MM.1S (cell line): ENCODE measurements around the gene TMEM190.
"Not testable (repeated sequence)": the region's sequence is repeated elsewhere in the genome, so short reads cannot be mapped to it uniquely, and the experiment has no call there.

Experiments used
- DNase-seq: peaks from one replicate; pipeline ENCODE4 v3.0.0-alpha.2; 2015
- H2AFZ ChIP-seq: fragments of 300-600 bp; sonication (generic); 2 replicates; pipeline ENCODE4 v1.6.0; 2016; ENCODE audit warnings: antibody characterized with exemption, low read length
- H3F3A ChIP-seq: fragments of 300-600 bp; sonication (generic); 2 replicates; pipeline ENCODE4 v1.6.1; 2016; ENCODE audit warnings: mild to moderate bottlenecking, antibody characterized with exemption, low read length, moderate library complexity, mixed read lengths; ENCODE audit not compliant: insufficient read depth
- H3K27ac ChIP-seq: fragments of 300-600 bp; sonication (generic); 2 replicates; pipeline ENCODE4 v1.5.1; 2016; ENCODE audit warnings: mild to moderate bottlenecking, low read length
- H3K27me3 ChIP-seq: fragments of 300-600 bp; sonication (generic); replicated peaks from 2 replicates; pipeline ENCODE4 v1.6.0; 2016; ENCODE audit warnings: low read length; ENCODE audit not compliant: insufficient read depth
- H3K36me3 ChIP-seq: fragments of 300-600 bp; sonication (generic); replicated peaks from 2 replicates; pipeline ENCODE4 v1.6.1; 2016; ENCODE audit warnings: mild to moderate bottlenecking, low read length, mixed read lengths; ENCODE audit not compliant: insufficient read depth
- H3K4me1 ChIP-seq: fragments of 300-600 bp; sonication (generic); 2 replicates; pipeline ENCODE4 v1.6.1; 2016; ENCODE audit warnings: low read length, mixed read lengths
- H3K4me2 ChIP-seq: fragments of 300-600 bp; sonication (generic); 2 replicates; pipeline ENCODE4 v1.6.0; 2016; ENCODE audit warnings: low read depth, low read length
- H3K4me3 ChIP-seq: fragments of 300-600 bp; sonication (generic); 2 replicates; pipeline ENCODE4 v1.5.1; 2016; ENCODE audit warnings: low read length, mixed read lengths
- H3K79me2 ChIP-seq: fragments of 300-600 bp; sonication (generic); 2 replicates; pipeline ENCODE4 v1.6.1; 2016; ENCODE audit warnings: mixed run types, low read length, mixed read lengths
- H3K9ac ChIP-seq: fragments of 300-600 bp; sonication (generic); 2 replicates; pipeline ENCODE4 v1.6.1; 2016; ENCODE audit warnings: low read length, mixed read lengths
- H3K9me2 ChIP-seq: fragments of 300-600 bp; sonication (generic); replicated peaks from 2 replicates; pipeline ENCODE4 v1.6.1; 2016; ENCODE audit warnings: mild to moderate bottlenecking, low read length, mixed read lengths; ENCODE audit not compliant: insufficient read depth
- H3K9me3 ChIP-seq: fragments of 300-600 bp; sonication (generic); replicated peaks from 2 replicates; pipeline ENCODE4 v1.6.1; 2016; ENCODE audit warnings: mild to moderate bottlenecking, low read length, mixed read lengths; ENCODE audit not compliant: insufficient read depth
- H4K20me1 ChIP-seq: fragments of 300-600 bp; sonication (generic); 2 replicates; pipeline ENCODE4 v1.6.1; 2016; ENCODE audit warnings: mild to moderate bottlenecking, low read length, moderate library complexity, mixed read lengths; ENCODE audit not compliant: insufficient read depth
- CTCF ChIP-seq: fragments of 300-600 bp; sonication (generic); IDR thresholded peaks from 2 replicates; pipeline ENCODE4 v1.5.1; 2016; ENCODE audit warnings: antibody characterized with exemption, low read length, mixed read lengths
- EZH2 ChIP-seq: fragments of 300-600 bp; sonication (generic); optimal IDR thresholded peaks from 2 replicates; pipeline ENCODE3; 2017; ENCODE audit warnings: low read depth, mild to moderate bottlenecking, antibody characterized with exemption, low read length, mixed read lengths
- EZH2phosphoT487 ChIP-seq: fragments of 300-600 bp; sonication (generic); IDR thresholded peaks from 2 replicates; pipeline ENCODE4 v1.6.1; 2018; ENCODE audit warnings: antibody characterized with exemption, low read length

The TMEM190 gene

GRCh38 chr19:55419103-55419502 lies 42.5 kb downstream of the TMEM190 start:
- Histone ChIP-seq H3K4me2 (no peak overlapping the region), H3K9me2 (no peaks in the 10 kb centered on the region), H3K27me3 (peaks cover 40% of the 10 kb centered on the region), H2AFZ (no peak overlapping the region), H3K9ac (no peak overlapping the region), H3K36me3 (no peaks in the 10 kb centered on the region), H3K27ac (no peak overlapping the region), H3K9me3 (no peaks in the 10 kb centered on the region), H3K4me3 (no peak overlapping the region), H4K20me1 (no peaks in the 10 kb centered on the region), H3K4me1 (no peaks in the 10 kb centered on the region), H3F3A (no peaks in the 10 kb centered on the region), H3K79me2 (no peaks in the 10 kb centered on the region)
- no peak for DNase-seq
- TF ChIP-seq EZH2phosphoT487 (no peak), EZH2 (no peak), CTCF (no peak)

- Histone ChIP-seq H3K9me2 (no peaks in the 10 kb centered on the region), H3K9me3 (no peaks in the 10 kb centered on the region), H3K79me2 (no peaks in the 10 kb centered on the region), H2AFZ (no peak overlapping the region), H3K36me3 (no peaks in the 10 kb centered on the region), H3K4me3 (no peak overlapping the region), H3K27me3 (peaks cover 46% of the 10 kb centered on the region), H3K4me2 (no peak overlapping the region), H3K4me1 (no peaks in the 10 kb centered on the region), H3K9ac (no peak overlapping the region), H3K27ac (no peak overlapping the region), H3F3A (no peaks in the 10 kb centered on the region), H4K20me1 (no peaks in the 10 kb centered on the region)
- DNase-seq = no peak
- no peak for TF ChIP-seq CTCF
- no peak for TF ChIP-seq EZH2
- no peak for TF ChIP-seq EZH2phosphoT487
Measured at GRCh38 chr19:55419624-55420236, 43.1 kb downstream of the TMEM190 start.

- H3K79me2 ChIP-seq, DNase-seq, H2AFZ ChIP-seq, H3K36me3 ChIP-seq, H3K4me2 ChIP-seq, H3K4me1 ChIP-seq, H3F3A ChIP-seq, H4K20me1 ChIP-seq, H3K9me3 ChIP-seq, H3K9me2 ChIP-seq, H3K9ac ChIP-seq, H3K27ac ChIP-seq, H3K4me3 ChIP-seq: not testable (repeated sequence)
- peaks cover 53% of the 10 kb centered on the region for H3K27me3 ChIP-seq
Measured at GRCh38 chr19:55421281-55421680, 44.7 kb downstream of the TMEM190 start.

- Histone ChIP-seq H3K27ac (no peak overlapping the region), H3K79me2 (no peaks in the 10 kb centered on the region), H3K36me3 (no peaks in the 10 kb centered on the region), H3F3A (no peaks in the 10 kb centered on the region), H3K4me1 (no peaks in the 10 kb centered on the region), H3K9ac (no peak overlapping the region), H3K4me2 (no peak overlapping the region), H4K20me1 (no peaks in the 10 kb centered on the region), H3K4me3 (no peak overlapping the region), H3K9me2 (no peaks in the 10 kb centered on the region), H2AFZ (no peak overlapping the region), H3K27me3 (peaks cover 70% of the 10 kb centered on the region), H3K9me3 (no peaks in the 10 kb centered on the region)
- no peak for DNase-seq
- TF ChIP-seq EZH2phosphoT487 (no peak), EZH2 (no peak), CTCF (no peak)
Measured at GRCh38 chr19:55423225-55424005, 46.8 kb downstream of the TMEM190 start.
